OCI-LY1 (cell line): ENCODE results near the gene MYOZ3.

Experiments
- CTCF ChIP-seq: fragments of 200-600 bp; sonication (generic), shearing (Covaris generic); IDR thresholded peaks from 2 replicates; pipeline ENCODE4 v1.5.1; 2017; ENCODE audit warnings: mild to moderate bottlenecking, antibody characterized with exemption, low read length, moderate library complexity, mixed read lengths
- EZH2 ChIP-seq: fragments of 200-600 bp; sonication (generic), shearing (Covaris generic); IDR thresholded peaks from 2 replicates; pipeline ENCODE4 v1.8.0; 2017; ENCODE audit warnings: borderline replicate concordance, mixed run types, mild to moderate bottlenecking, antibody characterized with exemption, low read length, moderate library complexity, mixed read lengths

GRCh38 chr5:150627731-150628545 is 33.1 kb upstream of the MYOZ3 start:
- TF ChIP-seq CTCF (no peak), EZH2 (no peak)
